GM23338 (cell line): ENCODE results near the gene NHLH1. TPM values are rescaled to one million over a fixed set of nuclear protein-coding genes. Genes with fewer than 3 reads are reported as not detected.

Source experiments
- JUNB ChIP-seq: IDR thresholded peaks from one replicate; pipeline ENCODE4 v1.6.1; 2016; ENCODE audit warnings: antibody characterized with exemption; ENCODE audit not compliant: unreplicated experiment
- polyA plus RNA-seq: library from polyadenylated mRNA; unstranded; fragments of >200 nt; fragmentation: Nextera tagmentation; extraction: Ambion mirVana; gene quantifications from 2 replicates; pipeline ENCODE4 v1.2.1, GENCODE V29; 2016
- small RNA-seq: library from RNA; depleted of rRNA; stranded (forward); fragments of <200 nt; gene quantifications from one replicate; pipeline ENCODE3, GENCODE V24; 2014; ENCODE audit warnings: low replicate concordance
- total RNA-seq: library from RNA; depleted of rRNA; stranded (reverse); fragments of >200 nt; shearing (Covaris generic); gene quantifications from 2 replicates; pipeline ENCODE4 v1.2.3, GENCODE V29; 2014; rRNA removed
- TF ChIP-seq, protein P1 (sequence below), 2 experiments: fragments of 200-600 bp in 1 of 2; sonication (generic) in 1 of 2; conservative IDR thresholded peaks; 2 replicates each; pipeline versions ENCODE4 v1.5.1 to v1.6.1; 2016 to 2017; ENCODE audit warnings: antibody characterized with exemption in 2 of 2, low read depth in 2 of 2, mild to moderate bottlenecking in 2 of 2, moderate library complexity in 1 of 2

NHLH1 gene
- total and polyA plus RNA-seq, 2 experiments from 2014 or later, result 0.69 to 0.89 TPM

DNA sequence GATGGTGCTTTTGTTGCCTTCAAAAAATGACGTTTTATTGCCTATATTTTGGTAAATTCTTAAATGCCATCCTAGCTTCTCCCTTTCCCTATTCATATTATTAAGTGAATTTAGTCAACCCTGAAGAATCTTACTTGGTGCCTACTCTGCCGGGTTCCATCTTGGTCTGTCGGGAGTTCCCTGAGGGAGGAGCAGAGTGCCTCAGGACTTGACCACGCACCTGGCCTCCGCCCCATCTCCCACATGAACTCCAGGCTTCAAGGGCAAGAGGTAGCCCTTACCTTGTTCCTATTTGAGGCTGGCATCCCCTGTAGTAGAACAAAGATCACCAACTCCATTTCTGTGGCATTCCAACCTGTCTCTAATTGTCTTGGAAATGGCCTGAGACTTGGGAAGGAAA lies 55.0 kb downstream of the NHLH1 start (continued):
- TF ChIP-seq, protein P1, sequence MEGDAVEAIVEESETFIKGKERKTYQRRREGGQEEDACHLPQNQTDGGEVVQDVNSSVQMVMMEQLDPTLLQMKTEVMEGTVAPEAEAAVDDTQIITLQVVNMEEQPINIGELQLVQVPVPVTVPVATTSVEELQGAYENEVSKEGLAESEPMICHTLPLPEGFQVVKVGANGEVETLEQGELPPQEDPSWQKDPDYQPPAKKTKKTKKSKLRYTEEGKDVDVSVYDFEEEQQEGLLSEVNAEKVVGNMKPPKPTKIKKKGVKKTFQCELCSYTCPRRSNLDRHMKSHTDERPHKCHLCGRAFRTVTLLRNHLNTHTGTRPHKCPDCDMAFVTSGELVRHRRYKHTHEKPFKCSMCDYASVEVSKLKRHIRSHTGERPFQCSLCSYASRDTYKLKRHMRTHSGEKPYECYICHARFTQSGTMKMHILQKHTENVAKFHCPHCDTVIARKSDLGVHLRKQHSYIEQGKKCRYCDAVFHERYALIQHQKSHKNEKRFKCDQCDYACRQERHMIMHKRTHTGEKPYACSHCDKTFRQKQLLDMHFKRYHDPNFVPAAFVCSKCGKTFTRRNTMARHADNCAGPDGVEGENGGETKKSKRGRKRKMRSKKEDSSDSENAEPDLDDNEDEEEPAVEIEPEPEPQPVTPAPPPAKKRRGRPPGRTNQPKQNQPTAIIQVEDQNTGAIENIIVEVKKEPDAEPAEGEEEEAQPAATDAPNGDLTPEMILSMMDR (conservative IDR thresholded peaks at IDR 0.05; ENCODE audit: low read depth in 2 of 2), result no peak
- no peak for TF ChIP-seq JUNB

Small RNA genes within 50 kb of the gene (small RNA-seq; reads per million reads assigned to genes)
- gene RF00019, result not detected
- gene RNU4-42P, result 1.0 reads per million, percentile 63 among the genes with 10 or more reads in this experiment

Other genes with a start within 250 kb of the NHLH1 start
- gene ATP1A4, start 215.5 kb upstream of the NHLH1 start, total RNA-seq, result 0.23 and 0.63 TPM in 2 replicates
- 0.27 and 0.43 TPM in 2 replicates for gene ATP1A4, start 215.5 kb upstream of the NHLH1 start, polyA plus RNA-seq
- gene CASQ1, start 176.5 kb upstream of the NHLH1 start, total RNA-seq, result 1.2 and 2.8 TPM in 2 replicates
- gene CASQ1, start 176.5 kb upstream of the NHLH1 start, polyA plus RNA-seq, result 1.0 and 1.1 TPM in 2 replicates
- gene PEA15, start 161.7 kb upstream of the NHLH1 start, total RNA-seq, result 80.8 and 104 TPM in 2 replicates
- gene PEA15, start 161.7 kb upstream of the NHLH1 start, polyA plus RNA-seq, result 60.3 and 66.6 TPM in 2 replicates
- 84.4 and 104 TPM in 2 replicates for gene DCAF8, start 104.5 kb upstream of the NHLH1 start, total RNA-seq
- gene DCAF8, start 104.5 kb upstream of the NHLH1 start, polyA plus RNA-seq, result 44.1 and 55.0 TPM in 2 replicates
- 56.7 and 84.9 TPM in 2 replicates for gene PEX19, start 81.9 kb upstream of the NHLH1 start, total RNA-seq
- 18.4 and 21.8 TPM in 2 replicates for gene PEX19, start 81.9 kb upstream of the NHLH1 start, polyA plus RNA-seq
- 87.1 and 104 TPM in 2 replicates for gene COPA, start 23.8 kb upstream of the NHLH1 start, total RNA-seq
- 52.1 and 58.2 TPM in 2 replicates for gene COPA, start 23.8 kb upstream of the NHLH1 start, polyA plus RNA-seq
- gene NCSTN, start 23.7 kb upstream of the NHLH1 start, total RNA-seq, result 45.9 and 47.5 TPM in 2 replicates
- gene NCSTN, start 23.7 kb upstream of the NHLH1 start, polyA plus RNA-seq, result 36.0 and 37.4 TPM in 2 replicates
- 42.8 and 51.3 TPM in 2 replicates for gene VANGL2, start 33.5 kb downstream of the NHLH1 start, total RNA-seq
- gene VANGL2, start 33.5 kb downstream of the NHLH1 start, polyA plus RNA-seq, result 16.8 and 17.7 TPM in 2 replicates
- gene SLAMF6, start 156.2 kb downstream of the NHLH1 start, total RNA-seq, result not detected in 2 replicates
- not detected in 2 replicates for gene SLAMF6, start 156.2 kb downstream of the NHLH1 start, polyA plus RNA-seq
- gene CD84, start 212.4 kb downstream of the NHLH1 start, total RNA-seq, result under 0.01 TPM in 1 of 2 replicates, not detected in the other
- gene CD84, start 212.4 kb downstream of the NHLH1 start, polyA plus RNA-seq, result not detected in 2 replicates